Tibial nerve (tissue), 4 donors: ENCODE measurements around the gene CTRB1. TPM values are rescaled to one million over a fixed set of nuclear protein-coding genes. Genes with fewer than 3 reads are reported as not detected.
"Not testable (repeated sequence)": the region's sequence is repeated elsewhere in the genome, so short reads cannot be mapped to it uniquely, and the experiment has no call there.

Source experiments
- DNase-seq, 2 donors: peaks; one replicate each; pipeline ENCODE4 v3.0.0-alpha.2; 2019; ENCODE audit warnings: low spot score in 2 of 2
- H3K27ac ChIP-seq, 4 donors: fragments of 200-600 bp; sonication (generic) in 3 of 4; one replicate each; pipeline ENCODE4 v1.5.1; 2017 to 2019; ENCODE audit warnings: mild to moderate bottlenecking in 1 of 4
- H3K27me3 ChIP-seq, 2 donors: fragments of 200-600 bp; sonication (generic) in 1 of 2; one replicate each; pipeline versions ENCODE4 v1.5.1 to v1.6.0; 2017 to 2019
- H3K36me3 ChIP-seq, 3 donors: fragments of 200-600 bp; sonication (generic); one replicate each; pipeline ENCODE4 v1.5.1; 2018 to 2019
- H3K4me1 ChIP-seq, 4 donors: fragments of 200-600 bp; sonication (generic) in 3 of 4; one replicate each; pipeline ENCODE4 v1.5.1; 2017 to 2019
- H3K4me3 ChIP-seq, 4 donors: fragments of 200-600 bp; sonication (generic) in 3 of 4; one replicate each; pipeline ENCODE4 v1.5.1; 2017 to 2019; ENCODE audit warnings: mild to moderate bottlenecking in 1 of 4, moderate library complexity in 1 of 4
- H3K9me3 ChIP-seq, 4 donors: fragments of 200-600 bp; sonication (generic) in 3 of 4; one replicate each; pipeline ENCODE4 v1.5.1; 2017 to 2019
- CTCF ChIP-seq, 5 experiments: fragments of 200-600 bp in 3 of 5; fragments of 450-650 bp in 2 of 5; sonication (generic) in 3 of 5; IDR thresholded peaks; one replicate each; pipeline ENCODE4 v1.5.1; 2016 to 2019; ENCODE audit warnings: antibody characterized with exemption in 5 of 5, mild to moderate bottlenecking in 3 of 5, moderate library complexity in 2 of 5
- EP300 ChIP-seq, 2 donors: sonication (generic); formaldehyde crosslinking; IDR thresholded peaks; one replicate each; pipeline ENCODE4 v1.6.1; 2017; ENCODE audit warnings: antibody characterized with exemption in 2 of 2, mild to moderate bottlenecking in 1 of 2
- POLR2A ChIP-seq, 2 donors: fragments of 450-650 bp; IDR thresholded peaks; one replicate each; pipeline ENCODE4 v1.6.1; 2017; ENCODE audit warnings: antibody characterized with exemption in 2 of 2, mild to moderate bottlenecking in 2 of 2, moderate library complexity in 2 of 2
- WGBS, 2 donors: methylation state at CpG; one replicate each; pipeline ENCODE4 v1.1.5; 2018; 5-methylcytosine and 5-hydroxymethylcytosine counted together
- total RNA-seq, 4 donors: library from RNA; depleted of rRNA; stranded (reverse); fragments of >200 nt; gene quantifications; one replicate each; pipeline ENCODE4 v1.1.0, GENCODE V29; 2016

The CTRB1 gene
- total RNA-seq, 4 donors from 2014 or later = 0.59 to 24.3 (median 1.2) TPM

DNA sequence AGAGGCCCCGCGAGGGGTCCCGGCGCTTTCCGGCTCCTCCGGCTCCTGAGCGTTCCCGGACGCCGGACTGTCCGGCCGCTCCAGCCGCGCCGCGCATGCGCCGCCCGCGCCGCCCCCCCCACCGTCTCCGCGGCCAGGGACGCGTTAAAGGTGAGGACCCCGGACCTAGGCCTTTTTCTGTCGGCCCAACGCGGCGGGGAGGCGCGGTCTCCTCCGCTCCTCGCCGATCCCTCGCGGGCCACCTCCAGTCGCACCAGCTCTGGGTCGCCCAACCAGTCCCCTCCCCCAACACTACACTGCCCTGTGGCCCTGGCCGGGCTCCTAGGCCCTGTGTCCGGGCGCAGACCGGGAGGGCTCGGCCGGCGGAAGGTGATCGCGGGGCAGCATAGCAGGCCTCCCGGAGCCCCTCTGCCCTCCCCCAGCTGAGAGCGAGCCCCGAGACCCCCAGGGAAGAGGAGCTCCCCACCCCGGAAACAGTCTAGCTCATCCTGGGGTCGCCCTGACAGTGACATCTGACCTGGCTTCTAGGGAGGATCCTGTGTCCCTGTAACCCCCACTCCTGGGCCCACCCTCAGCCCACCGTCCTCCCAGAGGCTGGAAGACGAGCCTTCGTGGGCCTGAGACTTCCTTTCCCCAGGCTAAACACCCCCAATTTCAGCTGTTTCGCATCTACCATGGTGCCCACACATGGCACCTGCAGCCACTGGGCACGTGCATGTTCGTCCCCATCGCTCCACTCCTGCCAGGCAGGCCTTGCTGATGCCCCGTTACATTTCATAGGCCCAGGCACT, 47.3 kb downstream of the CTRB1 start:
- 7 to 10% methylated on average over 32 to 49 of the region's 62 CpGs for WGBS, 2 donors

GRCh38 chr16:75266738-75267630, 48.2 kb downstream of the CTRB1 start:
- H3K9me3 ChIP-seq = no peaks in the 10 kb centered on the region
- TF ChIP-seq POLR2A (IDR thresholded peaks at IDR 0.05) (no peak), EP300 (IDR thresholded peaks at IDR 0.05) (no peak), CTCF (IDR thresholded peaks at IDR 0.05) (no peak)
- H3K36me3 ChIP-seq = no peaks in the 10 kb centered on the region
- peak overlapping the region in 1 of 4 donors; percentile 91 for H3K4me3 ChIP-seq
- no peaks in the 10 kb centered on the region for H3K27me3 ChIP-seq
- WGBS, 2 donors = 55 to 56% methylated on average over 16 to 24 of the region's 27 CpGs
- peaks cover 0 to 60% (median 36%) of the 10 kb centered on the region in 4 donors for H3K4me1 ChIP-seq
- peak overlapping the region in 3 of 4 donors; percentile 87 to 91 (median 90) for H3K27ac ChIP-seq
- DNase-seq = no peak

More for the DNA sequence above, 47.3 kb downstream of the CTRB1 start:
- H3K27ac ChIP-seq = peak overlapping the region; percentile 87 to 91 (median 89)
- H3K9me3 ChIP-seq = no peaks in the 10 kb centered on the region
- peak overlapping the region; percentile 65 to 98 (median 88) for H3K4me3 ChIP-seq
- DNase-seq = peak in 1 of 2 donors; percentile 37
- H3K36me3 ChIP-seq = no peaks in the 10 kb centered on the region
- TF ChIP-seq POLR2A (IDR thresholded peaks at IDR 0.05) (peak in 1 of 2 donors; percentile 47), CTCF (IDR thresholded peaks at IDR 0.05) (no peak), EP300 (IDR thresholded peaks at IDR 0.05) (peak in 1 of 2 donors; percentile 23)
- peaks cover 0 to 62% (median 39%) of the 10 kb centered on the region in 4 donors for H3K4me1 ChIP-seq
- no peaks in the 10 kb centered on the region for H3K27me3 ChIP-seq

DNA sequence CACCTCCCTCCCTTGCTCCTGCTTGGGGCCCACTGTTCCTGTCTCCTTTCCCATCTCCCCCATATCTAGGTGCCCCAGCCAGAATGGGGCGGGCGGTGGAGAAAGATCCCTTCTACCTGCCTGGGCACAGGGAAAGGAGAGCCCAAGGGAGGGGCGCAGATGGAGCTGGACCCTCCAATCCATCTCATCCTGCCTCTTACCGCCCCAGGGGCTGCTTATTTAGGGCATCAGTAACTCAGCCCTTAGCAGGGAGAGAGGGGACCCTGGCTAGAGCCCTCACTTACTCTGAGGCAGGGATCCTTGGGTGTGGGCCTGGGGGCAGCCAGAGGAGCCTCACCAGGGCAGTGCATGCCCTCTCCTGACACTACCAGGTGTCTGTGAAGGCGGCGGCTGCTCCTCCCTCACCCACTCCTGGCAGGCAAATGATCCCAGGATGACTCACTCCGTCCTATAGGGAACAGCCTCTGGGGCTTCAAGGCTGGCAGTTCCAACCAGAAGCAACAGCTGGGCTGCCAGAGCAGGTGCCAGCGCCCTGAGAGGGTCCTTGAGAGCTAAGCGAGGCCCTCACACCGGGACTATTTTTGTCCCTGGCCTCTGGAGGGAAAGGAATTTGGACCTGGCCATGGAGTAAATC, 49.0 kb downstream of the CTRB1 start:
- H3K27ac ChIP-seq = peak overlapping the region in 3 of 4 donors; percentile 25 to 91 (median 63)
- TF ChIP-seq POLR2A (IDR thresholded peaks at IDR 0.05) (no peak), CTCF (IDR thresholded peaks at IDR 0.05) (no peak), EP300 (IDR thresholded peaks at IDR 0.05) (no peak)
- DNase-seq = no peak
- no peaks in the 10 kb centered on the region for H3K9me3 ChIP-seq
- H3K4me3 ChIP-seq = no peak overlapping the region
- H3K36me3 ChIP-seq = no peaks in the 10 kb centered on the region
- peaks cover 0 to 58% (median 31%) of the 10 kb centered on the region in 4 donors for H3K4me1 ChIP-seq
- no peaks in the 10 kb centered on the region for H3K27me3 ChIP-seq
- 56 to 64% methylated on average over 7 to 10 of the region's 10 CpGs for WGBS, 2 donors

GRCh38 chr16:75269358-75269757, 50.6 kb downstream of the CTRB1 start:
- not testable (repeated sequence) for H3K36me3 ChIP-seq, DNase-seq, H3K4me3 ChIP-seq, H3K27me3 ChIP-seq, H3K9me3 ChIP-seq, H3K27ac ChIP-seq
- 72 to 90% methylated on average over 9 of the region's 9 CpGs for WGBS, 2 donors
- H3K4me1 ChIP-seq = peaks cover 0 to 42% (median 15%) of the 10 kb centered on the region in 4 donors

DNA sequence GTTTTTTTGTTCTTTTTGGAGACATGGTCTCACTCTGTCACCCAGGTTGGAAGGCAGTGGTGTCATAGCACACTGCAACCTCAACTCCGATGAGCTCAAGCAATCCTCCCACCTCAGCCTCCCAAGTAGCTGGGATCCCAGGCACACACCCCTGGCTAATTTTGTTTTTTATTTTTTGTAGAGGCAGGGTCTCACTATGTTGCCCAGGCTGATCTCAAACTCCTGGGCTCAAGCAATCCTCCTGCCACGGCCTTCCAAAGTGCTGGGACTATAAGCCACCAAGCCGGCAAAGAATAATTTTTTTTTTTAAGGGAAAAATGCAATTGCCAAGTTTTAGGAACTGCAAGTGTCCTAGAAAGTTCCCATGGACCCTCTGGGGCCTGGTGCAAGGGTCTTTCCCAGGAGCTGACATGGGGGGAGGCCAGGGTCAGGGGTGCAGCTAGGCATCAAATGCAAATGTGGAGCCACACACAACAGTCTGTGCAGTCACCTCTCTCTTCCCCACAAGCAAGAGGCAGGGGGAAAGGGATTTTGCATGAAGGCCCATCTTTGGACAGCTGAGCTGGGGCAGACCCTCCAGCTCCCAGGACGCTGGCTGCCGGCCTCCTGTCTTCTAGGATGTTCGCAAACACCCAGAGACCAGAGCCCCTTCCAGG, 52.8 kb downstream of the CTRB1 start:
- DNase-seq = no peak
- H3K9me3 ChIP-seq = no peaks in the 10 kb centered on the region
- no peak overlapping the region for H3K4me3 ChIP-seq
- no peaks in the 10 kb centered on the region for H3K27me3 ChIP-seq
- WGBS, 2 donors = 44 to 52% methylated on average over 6 of the region's 6 CpGs
- H3K36me3 ChIP-seq = no peaks in the 10 kb centered on the region
- TF ChIP-seq POLR2A (IDR thresholded peaks at IDR 0.05) (no peak), EP300 (IDR thresholded peaks at IDR 0.05) (no peak), CTCF (IDR thresholded peaks at IDR 0.05) (no peak)
- peak overlapping the region in 2 of 4 donors; percentile 25 to 54 for H3K27ac ChIP-seq
- peaks cover 0 to 28% (median 5%) of the 10 kb centered on the region in 4 donors for H3K4me1 ChIP-seq
